HepG2 (cell line): ENCODE measurements around the gene BBIP1. TPM values are rescaled to one million over a fixed set of nuclear protein-coding genes. Genes with fewer than 3 reads are reported as not detected.

ENCODE experiments used
- ARHGAP35 ChIP-seq: sonication (generic); formaldehyde crosslinking; IDR thresholded peaks from 2 replicates; pipeline ENCODE4 v1.9.0; 2022; ENCODE audit warnings: mild to moderate bottlenecking, inconsistent platforms, moderate library complexity, missing genetic modification reagents, borderline replicate concordance
- ARID5B ChIP-seq: IDR thresholded peaks from 2 replicates; pipeline ENCODE4 v1.4.0; 2020; ENCODE audit warnings: mild to moderate bottlenecking, missing genetic modification reagents
- ATF7 ChIP-seq, 2 experiments: fragments of 450-650 bp in 1 of 2; sonication (generic) in 1 of 2; formaldehyde crosslinking in 1 of 2; IDR thresholded peaks; 2 replicates each; pipeline versions ENCODE4 v1.4.0 to v1.6.1; 2016 to 2020; ENCODE audit warnings: antibody characterized with exemption in 1 of 2, mild to moderate bottlenecking in 1 of 2, missing genetic modification reagents in 1 of 2
- ATM ChIP-seq: fragments of 450-650 bp; IDR thresholded peaks from 2 replicates; pipeline ENCODE4 v1.7.1; 2017; ENCODE audit warnings: mild to moderate bottlenecking, borderline replicate concordance
- EP300 ChIP-seq, 3 experiments: sonication (generic) in 1 of 3; formaldehyde crosslinking in 1 of 3; IDR thresholded peaks; 2 replicates each; pipeline versions ENCODE4 v1.5.1 to v1.6.1; 2011 to 2020; ENCODE audit warnings: low read depth in 2 of 3, low read length in 2 of 3, borderline replicate concordance in 1 of 3, improper control_type of control experiment in 1 of 3, mild to moderate bottlenecking in 1 of 3, missing genetic modification reagents in 1 of 3, moderate library complexity in 1 of 3
- FIP1L1 ChIP-seq: fragments of 200-400 bp; formaldehyde crosslinking; IDR thresholded peaks from 2 replicates; pipeline ENCODE4 v1.6.1; 2018; ENCODE audit warnings: low read depth, mild to moderate bottlenecking, low read length, moderate library complexity, borderline replicate concordance; ENCODE audit not compliant: insufficient read depth
- HNRNPL ChIP-seq: fragments of 200-400 bp; formaldehyde crosslinking; IDR thresholded peaks from 2 replicates; pipeline ENCODE4 v1.6.1; 2017; ENCODE audit warnings: mild to moderate bottlenecking, low read depth, low read length
- MAZ ChIP-seq, 2 experiments: sonication (generic) in 1 of 2; formaldehyde crosslinking in 1 of 2; IDR thresholded peaks; 2 replicates each; pipeline versions ENCODE4 v1.5.0 to v1.6.1; 2012 to 2020; ENCODE audit warnings: low read depth in 2 of 2, mild to moderate bottlenecking in 2 of 2, borderline replicate concordance in 1 of 2, improper control_type of control experiment in 1 of 2, low read length in 1 of 2, missing genetic modification reagents in 1 of 2, moderate library complexity in 1 of 2
- PLSCR1 ChIP-seq: sonication (generic); formaldehyde crosslinking; IDR thresholded peaks from 2 replicates; pipeline ENCODE4 v1.5.0; 2020; ENCODE audit warnings: missing genetic modification reagents, mild to moderate bottlenecking, borderline replicate concordance
- TBP ChIP-seq: sonication (generic); formaldehyde crosslinking; IDR thresholded peaks from 2 replicates; pipeline ENCODE4 v1.5.0; 2020; ENCODE audit warnings: missing genetic modification reagents
- ZNF629 ChIP-seq: sonication (generic); formaldehyde crosslinking; conservative IDR thresholded peaks from 2 replicates; pipeline ENCODE4 v1.5.0; 2020; ENCODE audit warnings: missing genetic modification reagents
- polyA plus RNA-seq, 8 experiments: library from polyadenylated mRNA; depleted of rRNA in 3 of 8; stranded (reverse) in 7 of 8; unstranded in 1 of 8; fragments of >200 nt; fragmentation: Illumina TruSeq in 4 of 8; extraction: Trizol in 4 of 8; gene quantifications; 2 replicates each; pipeline versions ENCODE4 v1.2.1 to v1.2.3, GENCODE V29; 2011 to 2016; ENCODE audit warnings: low read depth in 4 of 8, missing spikeins in 1 of 8, mixed read lengths in 1 of 8; ENCODE audit not compliant: insufficient read depth in 1 of 8
- total RNA-seq, 5 experiments: library from RNA; depleted of rRNA; stranded (reverse); fragments of >200 nt; fragmentation: Illumina TruSeq; extraction: Trizol; gene quantifications; 2 replicates each; pipeline ENCODE4 v1.2.3, GENCODE V29; 2016; ENCODE audit warnings: low read depth in 1 of 5
- TF ChIP-seq, protein P1 (sequence below): IDR thresholded peaks from 2 replicates; pipeline ENCODE4 v1.6.1; 2016; ENCODE audit warnings: missing compliant biosample characterization, missing genetic modification reagents, borderline replicate concordance
- TF ChIP-seq, protein P2 (sequence below): sonication (generic); formaldehyde crosslinking; IDR thresholded peaks from 2 replicates; pipeline ENCODE4 v1.8.1; 2023; ENCODE audit warnings: mild to moderate bottlenecking, missing genetic modification reagents
- TF ChIP-seq, protein P3 (sequence below): sonication (generic); formaldehyde crosslinking; IDR thresholded peaks from 2 replicates; pipeline ENCODE4 v1.8.0; 2022; ENCODE audit warnings: missing genetic modification reagents, mild to moderate bottlenecking, borderline replicate concordance
- TF ChIP-seq, protein P4 (sequence below): IDR thresholded peaks from 2 replicates; pipeline ENCODE4 v1.6.1; 2016; ENCODE audit warnings: low read depth, borderline replicate concordance

BBIP1 gene
- total and polyA plus RNA-seq, 2 of the 13 experiments (the other 11 are each of a cell fraction or from before 2014, with no cell fraction given): 18.3 to 24.1 TPM

- TF ChIP-seq, protein P1, sequence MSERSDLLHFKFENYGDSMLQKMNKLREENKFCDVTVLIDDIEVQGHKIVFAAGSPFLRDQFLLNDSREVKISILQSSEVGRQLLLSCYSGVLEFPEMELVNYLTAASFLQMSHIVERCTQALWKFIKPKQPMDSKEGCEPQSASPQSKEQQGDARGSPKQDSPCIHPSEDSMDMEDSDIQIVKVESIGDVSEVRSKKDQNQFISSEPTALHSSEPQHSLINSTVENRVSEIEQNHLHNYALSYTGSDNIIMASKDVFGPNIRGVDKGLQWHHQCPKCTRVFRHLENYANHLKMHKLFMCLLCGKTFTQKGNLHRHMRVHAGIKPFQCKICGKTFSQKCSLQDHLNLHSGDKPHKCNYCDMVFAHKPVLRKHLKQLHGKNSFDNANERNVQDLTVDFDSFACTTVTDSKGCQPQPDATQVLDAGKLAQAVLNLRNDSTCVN (CRISPR knock-in tag): no peak; the same call in 1 of the 2 replicates
- TF ChIP-seq FIP1L1: no peak
- no peak for TF ChIP-seq ATM
- TF ChIP-seq HNRNPL: no peak
- no peak for TF ChIP-seq ATF7 (IDR thresholded peaks at IDR 0.05)
- no peak for TF ChIP-seq ATF7 (CRISPR knock-in tag; IDR thresholded peaks at IDR 0.05)
- TF ChIP-seq PLSCR1: no peak
- TF ChIP-seq ARID5B (CRISPR knock-in tag): no peak
- no peak for TF ChIP-seq EP300 (IDR thresholded peaks at IDR 0.05; ENCODE audit: low read depth in 2 of 2, low read length in 2 of 2)
- TF ChIP-seq EP300 (CRISPR knock-in tag; IDR thresholded peaks at IDR 0.05; ENCODE audit: borderline replicate concordance): no peak; the same call in 1 of the 2 replicates
- no peak for TF ChIP-seq TBP
- TF ChIP-seq ARHGAP35: no peak; the same call in 1 of the 2 replicates
- no peak for TF ChIP-seq ZNF629 (CRISPR knock-in tag)
- TF ChIP-seq, protein P2, sequence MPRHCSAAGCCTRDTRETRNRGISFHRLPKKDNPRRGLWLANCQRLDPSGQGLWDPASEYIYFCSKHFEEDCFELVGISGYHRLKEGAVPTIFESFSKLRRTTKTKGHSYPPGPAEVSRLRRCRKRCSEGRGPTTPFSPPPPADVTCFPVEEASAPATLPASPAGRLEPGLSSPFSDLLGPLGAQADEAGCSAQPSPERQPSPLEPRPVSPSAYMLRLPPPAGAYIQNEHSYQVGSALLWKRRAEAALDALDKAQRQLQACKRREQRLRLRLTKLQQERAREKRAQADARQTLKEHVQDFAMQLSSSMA (CRISPR knock-in tag): no peak
- TF ChIP-seq, protein P3, sequence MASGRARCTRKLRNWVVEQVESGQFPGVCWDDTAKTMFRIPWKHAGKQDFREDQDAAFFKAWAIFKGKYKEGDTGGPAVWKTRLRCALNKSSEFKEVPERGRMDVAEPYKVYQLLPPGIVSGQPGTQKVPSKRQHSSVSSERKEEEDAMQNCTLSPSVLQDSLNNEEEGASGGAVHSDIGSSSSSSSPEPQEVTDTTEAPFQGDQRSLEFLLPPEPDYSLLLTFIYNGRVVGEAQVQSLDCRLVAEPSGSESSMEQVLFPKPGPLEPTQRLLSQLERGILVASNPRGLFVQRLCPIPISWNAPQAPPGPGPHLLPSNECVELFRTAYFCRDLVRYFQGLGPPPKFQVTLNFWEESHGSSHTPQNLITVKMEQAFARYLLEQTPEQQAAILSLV (CRISPR knock-in tag): 0 out of 2 replicates have a peak, but pooled peaks have one; percentile 14
- TF ChIP-seq, protein P4, sequence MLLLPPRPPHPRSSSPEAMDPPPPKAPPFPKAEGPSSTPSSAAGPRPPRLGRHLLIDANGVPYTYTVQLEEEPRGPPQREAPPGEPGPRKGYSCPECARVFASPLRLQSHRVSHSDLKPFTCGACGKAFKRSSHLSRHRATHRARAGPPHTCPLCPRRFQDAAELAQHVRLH: peak; percentile 67; the same call in 1 of the 2 replicates
- no peak for TF ChIP-seq MAZ (IDR thresholded peaks at IDR 0.05; ENCODE audit: borderline replicate concordance, low read depth, low read length)
- 0 out of 2 replicates have a peak, but pooled peaks have one; percentile 36 for TF ChIP-seq MAZ (CRISPR knock-in tag; IDR thresholded peaks at IDR 0.05; ENCODE audit: low read depth)
Measured at GRCh38 chr10:110872145-110872983, 46.6 kb downstream of the BBIP1 start (continued).
